HEK293 (cell line): Measurements from ENCODE around the gene NTN4.
"Not testable (repeated sequence)": the region's sequence is repeated elsewhere in the genome, so short reads cannot be mapped to it uniquely, and the experiment has no call there.

Experiments used
- CTCF ChIA-PET: fragments of 350-600 bp; formaldehyde crosslinking; extraction: SDS; loops from one replicate; lab custom pipeline; 2021; ENCODE audit warnings: antibody characterized with exemption; lab: Yijun Ruan, JAX
- POLR2A ChIA-PET: fragments of 300-600 bp; formaldehyde crosslinking; extraction: SDS; loops from one replicate; lab custom pipeline; 2020; ENCODE audit warnings: antibody characterized with exemption, inconsistent platforms; lab: Yijun Ruan, JAX
- H3K27ac ChIP-seq: fragments of 200-500 bp; sonication (Bioruptor generic); 2 replicates; pipeline ENCODE4 v1.5.1; 2014; ENCODE audit warnings: low read depth, low read length, control low read depth, inconsistent platforms; ENCODE audit errors: extremely low read depth
- H3K36me3 ChIP-seq, 2 experiments: fragments of 200-500 bp in 1 of 2; sonication (Bioruptor generic) in 1 of 2; 1 replicate in 1 of 2; 2 replicates in 1 of 2; pipeline ENCODE4 v1.5.1; 2014 to 2017; ENCODE audit warnings: inconsistent platforms in 2 of 2, low read length in 2 of 2; ENCODE audit not compliant: control insufficient read depth in 2 of 2, insufficient read depth in 1 of 2
- H3K4me1 ChIP-seq: fragments of 200-500 bp; sonication (Bioruptor generic); 2 replicates; pipeline ENCODE4 v1.5.1; 2014; ENCODE audit warnings: mild to moderate bottlenecking, low read length, inconsistent platforms; ENCODE audit not compliant: control insufficient read depth, insufficient read depth
- H3K4me3 ChIP-seq: 2 replicates; pipeline ENCODE4 v1.5.1; 2011; ENCODE audit warnings: low read depth, mild to moderate bottlenecking, control low read depth, low read length, moderate library complexity
- H3K9me3 ChIP-seq: fragments of 200-500 bp; sonication (Bioruptor generic); 2 replicates; pipeline ENCODE4 v1.5.1; 2014; ENCODE audit warnings: low read depth, low read length, inconsistent platforms; ENCODE audit not compliant: control insufficient read depth, insufficient read depth
- GFI1B ChIP-seq: fragments of 450-650 bp; formaldehyde crosslinking; IDR thresholded peaks from 2 replicates; pipeline ENCODE4 v1.5.1; 2016; ENCODE audit warnings: missing biosample characterization, missing genetic modification characterization
- GLI2 ChIP-seq: fragments of 450-650 bp; formaldehyde crosslinking; IDR thresholded peaks from 2 replicates; pipeline ENCODE4; 2017; ENCODE audit warnings: missing biosample characterization, missing genetic modification characterization, low read depth, borderline replicate concordance
- OSR2 ChIP-seq: fragments of 450-650 bp; formaldehyde crosslinking; IDR thresholded peaks from 2 replicates; pipeline ENCODE4 v1.5.1; 2016; ENCODE audit warnings: missing biosample characterization, missing genetic modification characterization
- YY1 ChIP-seq: fragments of 450-650 bp; formaldehyde crosslinking; IDR thresholded peaks from 2 replicates; pipeline ENCODE4 v1.5.1; 2018; ENCODE audit warnings: missing biosample characterization, missing genetic modification characterization
- ZBTB17 ChIP-seq: fragments of 450-650 bp; formaldehyde crosslinking; IDR thresholded peaks from 2 replicates; pipeline ENCODE4 v1.5.1; 2016; ENCODE audit warnings: missing biosample characterization, missing genetic modification characterization
- ZEB2 ChIP-seq: fragments of 450-650 bp; formaldehyde crosslinking; IDR thresholded peaks from 2 replicates; pipeline ENCODE4 v1.5.1; 2016; ENCODE audit warnings: missing biosample characterization, missing genetic modification characterization
- ZNF146 ChIP-seq: fragments of 450-650 bp; formaldehyde crosslinking; IDR thresholded peaks from 2 replicates; pipeline ENCODE4 v1.5.1; 2016; ENCODE audit warnings: missing biosample characterization, missing genetic modification characterization
- ZNF184 ChIP-seq: fragments of 450-650 bp; IDR thresholded peaks from 2 replicates; pipeline ENCODE4 v1.5.1; 2018; ENCODE audit warnings: missing biosample characterization, mild to moderate bottlenecking, missing genetic modification characterization
- ZNF292 ChIP-seq: fragments of 450-650 bp; formaldehyde crosslinking; IDR thresholded peaks from 2 replicates; pipeline ENCODE4 v1.5.1; 2016; ENCODE audit warnings: low read depth, missing biosample characterization, missing genetic modification characterization, borderline replicate concordance
- ZNF394 ChIP-seq: fragments of 450-650 bp; formaldehyde crosslinking; IDR thresholded peaks from 2 replicates; pipeline ENCODE4 v1.5.1; 2016; ENCODE audit warnings: missing biosample characterization, missing genetic modification characterization, mild to moderate bottlenecking, moderate library complexity, borderline replicate concordance
- ZNF433 ChIP-seq: fragments of 450-650 bp; formaldehyde crosslinking; IDR thresholded peaks from 2 replicates; pipeline ENCODE4 v1.5.1; 2016; ENCODE audit warnings: missing biosample characterization, missing genetic modification characterization, low read depth
- ZNF600 ChIP-seq: fragments of 450-650 bp; formaldehyde crosslinking; IDR thresholded peaks from 2 replicates; pipeline ENCODE4 v1.5.1; 2016; ENCODE audit warnings: missing biosample characterization, missing genetic modification characterization
- ZNF610 ChIP-seq: fragments of 450-650 bp; formaldehyde crosslinking; IDR thresholded peaks from 2 replicates; pipeline ENCODE4 v1.5.1; 2016; ENCODE audit warnings: missing biosample characterization, missing genetic modification characterization, borderline replicate concordance
- ZNF621 ChIP-seq: fragments of 450-650 bp; formaldehyde crosslinking; IDR thresholded peaks from 2 replicates; pipeline ENCODE4 v1.5.1; 2017; ENCODE audit warnings: missing biosample characterization, missing genetic modification characterization
- ZNF629 ChIP-seq: fragments of 450-650 bp; formaldehyde crosslinking; IDR thresholded peaks from 2 replicates; pipeline ENCODE4 v1.5.1; 2017; ENCODE audit warnings: missing biosample characterization, missing genetic modification characterization
- ZNF660 ChIP-seq: fragments of 450-650 bp; IDR thresholded peaks from 2 replicates; pipeline ENCODE4 v1.5.1; 2018; ENCODE audit warnings: missing biosample characterization, mild to moderate bottlenecking, missing genetic modification characterization
- ZNF677 ChIP-seq: fragments of 450-650 bp; IDR thresholded peaks from 2 replicates; pipeline ENCODE4 v1.5.0; 2018; ENCODE audit warnings: missing biosample characterization, mild to moderate bottlenecking, missing genetic modification characterization, moderate library complexity
- ZNF785 ChIP-seq: fragments of 450-650 bp; formaldehyde crosslinking; IDR thresholded peaks from 2 replicates; pipeline ENCODE4 v1.5.1; 2016; ENCODE audit warnings: missing biosample characterization, missing genetic modification characterization
- ZNF837 ChIP-seq: fragments of 450-650 bp; formaldehyde crosslinking; IDR thresholded peaks from 2 replicates; pipeline ENCODE4 v1.5.1; 2016; ENCODE audit warnings: missing biosample characterization, missing genetic modification characterization
- ZXDB ChIP-seq: fragments of 450-650 bp; formaldehyde crosslinking; IDR thresholded peaks from 2 replicates; pipeline ENCODE4 v1.5.1; 2016; ENCODE audit warnings: missing biosample characterization, missing genetic modification characterization
- TF ChIP-seq, protein P1 (sequence below): fragments of 450-650 bp; formaldehyde crosslinking; IDR thresholded peaks from 2 replicates; pipeline ENCODE4 v1.5.1; 2016; ENCODE audit warnings: missing biosample characterization, missing genetic modification characterization
- TF ChIP-seq, protein P2 (sequence below): fragments of 450-650 bp; formaldehyde crosslinking; IDR thresholded peaks from 2 replicates; pipeline ENCODE4 v1.5.1; 2016; ENCODE audit warnings: missing biosample characterization, missing genetic modification characterization
- TF ChIP-seq, protein P3 (sequence below): fragments of 450-650 bp; formaldehyde crosslinking; optimal IDR thresholded peaks from 2 replicates; pipeline ENCODE3; 2016; ENCODE audit warnings: missing biosample characterization, mild to moderate bottlenecking, missing genetic modification characterization
- TF ChIP-seq, protein P4 (sequence below): fragments of 450-650 bp; formaldehyde crosslinking; IDR thresholded peaks from 2 replicates; pipeline ENCODE4 v1.5.1; 2016; ENCODE audit warnings: missing biosample characterization, missing genetic modification characterization
- TF ChIP-seq, protein P5 (sequence below): fragments of 450-650 bp; formaldehyde crosslinking; IDR thresholded peaks from 2 replicates; pipeline ENCODE4 v1.5.1; 2017; ENCODE audit warnings: missing biosample characterization, missing genetic modification characterization

Gene NTN4

DNA sequence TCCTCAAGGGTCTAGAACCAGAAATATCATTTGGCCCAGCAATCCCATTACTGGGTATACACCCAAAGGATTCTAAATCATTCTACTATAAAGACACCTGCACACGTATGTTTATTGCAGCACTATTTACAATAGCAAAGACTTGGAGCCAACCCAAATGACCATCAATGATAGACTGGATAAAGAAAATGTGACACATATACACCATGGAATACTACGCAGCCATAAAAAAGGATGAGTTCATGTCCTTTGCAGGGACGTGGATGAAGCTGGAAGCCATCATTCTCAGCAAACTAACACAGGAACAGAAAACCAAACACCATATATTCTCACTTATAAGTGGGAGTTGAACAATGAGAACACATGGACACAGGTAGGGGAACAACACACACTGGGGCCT lies 112.8 kb downstream of the NTN4 start:
- peak; percentile 85 for TF ChIP-seq ZNF146 (tag by site-specific recombination)
- TF ChIP-seq, protein P1, sequence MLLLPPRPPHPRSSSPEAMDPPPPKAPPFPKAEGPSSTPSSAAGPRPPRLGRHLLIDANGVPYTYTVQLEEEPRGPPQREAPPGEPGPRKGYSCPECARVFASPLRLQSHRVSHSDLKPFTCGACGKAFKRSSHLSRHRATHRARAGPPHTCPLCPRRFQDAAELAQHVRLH = 0 out of 2 replicates have a peak, but pooled peaks have one; percentile 66
- H3K4me3 ChIP-seq, H3K27ac ChIP-seq, H3K9me3 ChIP-seq, POLR2A ChIA-PET, CTCF ChIA-PET, H3K36me3 ChIP-seq: not testable (repeated sequence)
- H3K4me1 ChIP-seq = peaks cover 18% of the 10 kb centered on the region

DNA sequence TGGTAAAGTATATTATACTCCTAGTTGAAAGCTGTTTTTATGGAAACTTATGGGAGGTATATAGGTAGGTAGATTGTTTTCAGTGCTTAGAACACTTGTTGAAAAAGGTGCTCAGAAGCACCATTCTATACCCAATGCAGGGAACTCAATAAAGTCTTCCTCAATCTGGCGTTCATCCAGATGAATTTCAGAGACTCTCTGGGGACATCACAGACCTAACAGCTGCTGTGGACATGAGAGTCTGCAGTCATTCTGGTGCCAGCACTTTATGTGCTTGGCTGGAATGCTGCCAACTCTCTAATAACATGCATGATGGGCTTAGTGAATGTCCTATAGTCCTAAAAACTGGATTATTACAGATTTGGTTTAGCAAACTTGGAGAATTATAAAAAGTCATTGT lies 115.9 kb downstream of the NTN4 start:
- H3K4me3 ChIP-seq = no peak overlapping the region
- no peak overlapping the region for H3K27ac ChIP-seq
- H3K36me3 ChIP-seq = no peaks in the 10 kb centered on the region
- peaks cover 24% of the 10 kb centered on the region for H3K4me1 ChIP-seq
- no peaks in the 10 kb centered on the region for H3K9me3 ChIP-seq
- ChIA-PET CTCF (interaction anchor here (0.6 to 0.9 kb wide), 3 partner anchors 12 to 93 kb away, joined by 3 read pairs; no protein-coding TSS in a partner anchor), POLR2A (no interaction called here)
- no peak for TF ChIP-seq ZNF629 (tag by site-specific recombination)
- TF ChIP-seq, protein P1 = peak; percentile 62; the same call in 1 of the 2 replicates
- TF ChIP-seq ZBTB17 (tag by site-specific recombination) = peak; percentile 39; the same call in 1 of the 2 replicates
- TF ChIP-seq YY1 (tag by site-specific recombination) = no peak
- peak; percentile 28; the same call in 1 of the 2 replicates for TF ChIP-seq ZNF394
- TF ChIP-seq, protein P2, sequence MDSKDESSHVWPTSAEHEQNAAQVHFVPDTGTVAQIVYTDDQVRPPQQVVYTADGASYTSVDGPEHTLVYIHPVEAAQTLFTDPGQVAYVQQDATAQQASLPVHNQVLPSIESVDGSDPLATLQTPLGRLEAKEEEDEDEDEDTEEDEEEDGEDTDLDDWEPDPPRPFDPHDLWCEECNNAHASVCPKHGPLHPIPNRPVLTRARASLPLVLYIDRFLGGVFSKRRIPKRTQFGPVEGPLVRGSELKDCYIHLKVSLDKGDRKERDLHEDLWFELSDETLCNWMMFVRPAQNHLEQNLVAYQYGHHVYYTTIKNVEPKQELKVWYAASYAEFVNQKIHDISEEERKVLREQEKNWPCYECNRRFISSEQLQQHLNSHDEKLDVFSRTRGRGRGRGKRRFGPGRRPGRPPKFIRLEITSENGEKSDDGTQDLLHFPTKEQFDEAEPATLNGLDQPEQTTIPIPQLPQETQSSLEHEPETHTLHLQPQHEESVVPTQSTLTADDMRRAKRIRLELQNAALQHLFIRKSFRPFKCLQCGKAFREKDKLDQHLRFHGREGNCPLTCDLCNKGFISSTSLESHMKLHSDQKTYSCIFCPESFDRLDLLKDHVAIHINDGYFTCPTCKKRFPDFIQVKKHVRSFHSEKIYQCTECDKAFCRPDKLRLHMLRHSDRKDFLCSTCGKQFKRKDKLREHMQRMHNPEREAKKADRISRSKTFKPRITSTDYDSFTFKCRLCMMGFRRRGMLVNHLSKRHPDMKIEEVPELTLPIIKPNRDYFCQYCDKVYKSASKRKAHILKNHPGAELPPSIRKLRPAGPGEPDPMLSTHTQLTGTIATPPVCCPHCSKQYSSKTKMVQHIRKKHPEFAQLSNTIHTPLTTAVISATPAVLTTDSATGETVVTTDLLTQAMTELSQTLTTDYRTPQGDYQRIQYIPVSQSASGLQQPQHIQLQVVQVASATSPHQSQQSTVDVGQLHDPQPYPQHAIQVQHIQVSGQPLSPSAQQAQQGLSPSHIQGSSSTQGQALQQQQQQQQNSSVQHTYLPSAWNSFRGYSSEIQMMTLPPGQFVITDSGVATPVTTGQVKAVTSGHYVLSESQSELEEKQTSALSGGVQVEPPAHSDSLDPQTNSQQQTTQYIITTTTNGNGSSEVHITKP (tag by site-specific recombination) = peak; percentile 28; the same call in 1 of the 2 replicates
- TF ChIP-seq ZNF433 = no peak
- no peak for TF ChIP-seq GLI2
- TF ChIP-seq ZNF292 (tag by site-specific recombination) = no peak
- TF ChIP-seq ZNF837 (tag by site-specific recombination) = no peak
- TF ChIP-seq, protein P3, sequence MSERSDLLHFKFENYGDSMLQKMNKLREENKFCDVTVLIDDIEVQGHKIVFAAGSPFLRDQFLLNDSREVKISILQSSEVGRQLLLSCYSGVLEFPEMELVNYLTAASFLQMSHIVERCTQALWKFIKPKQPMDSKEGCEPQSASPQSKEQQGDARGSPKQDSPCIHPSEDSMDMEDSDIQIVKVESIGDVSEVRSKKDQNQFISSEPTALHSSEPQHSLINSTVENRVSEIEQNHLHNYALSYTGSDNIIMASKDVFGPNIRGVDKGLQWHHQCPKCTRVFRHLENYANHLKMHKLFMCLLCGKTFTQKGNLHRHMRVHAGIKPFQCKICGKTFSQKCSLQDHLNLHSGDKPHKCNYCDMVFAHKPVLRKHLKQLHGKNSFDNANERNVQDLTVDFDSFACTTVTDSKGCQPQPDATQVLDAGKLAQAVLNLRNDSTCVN (tag by site-specific recombination) = no peak
- TF ChIP-seq ZNF621 (tag by site-specific recombination) = no peak
- TF ChIP-seq, protein P4, sequence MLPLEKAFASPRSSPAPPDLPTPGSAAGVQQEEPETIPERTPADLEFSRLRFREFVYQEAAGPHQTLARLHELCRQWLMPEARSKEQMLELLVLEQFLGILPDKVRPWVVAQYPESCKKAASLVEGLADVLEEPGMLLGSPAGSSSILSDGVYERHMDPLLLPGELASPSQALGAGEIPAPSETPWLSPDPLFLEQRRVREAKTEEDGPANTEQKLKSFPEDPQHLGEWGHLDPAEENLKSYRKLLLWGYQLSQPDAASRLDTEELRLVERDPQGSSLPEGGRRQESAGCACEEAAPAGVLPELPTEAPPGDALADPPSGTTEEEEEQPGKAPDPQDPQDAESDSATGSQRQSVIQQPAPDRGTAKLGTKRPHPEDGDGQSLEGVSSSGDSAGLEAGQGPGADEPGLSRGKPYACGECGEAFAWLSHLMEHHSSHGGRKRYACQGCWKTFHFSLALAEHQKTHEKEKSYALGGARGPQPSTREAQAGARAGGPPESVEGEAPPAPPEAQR (tag by site-specific recombination) = no peak
- TF ChIP-seq ZNF610 (tag by site-specific recombination) = peak; percentile 70; the same call in 1 of the 2 replicates
- no peak for TF ChIP-seq GFI1B (tag by site-specific recombination)
- peak; percentile 56 for TF ChIP-seq ZNF660 (tag by site-specific recombination)
- TF ChIP-seq OSR2 (tag by site-specific recombination) = peak; percentile 36; the same call in 1 of the 2 replicates
- TF ChIP-seq ZNF600 = peak; percentile 73
- TF ChIP-seq ZNF785 = no peak
- peak; percentile 25; the same call in 1 of the 2 replicates for TF ChIP-seq ZXDB
- TF ChIP-seq, protein P5, sequence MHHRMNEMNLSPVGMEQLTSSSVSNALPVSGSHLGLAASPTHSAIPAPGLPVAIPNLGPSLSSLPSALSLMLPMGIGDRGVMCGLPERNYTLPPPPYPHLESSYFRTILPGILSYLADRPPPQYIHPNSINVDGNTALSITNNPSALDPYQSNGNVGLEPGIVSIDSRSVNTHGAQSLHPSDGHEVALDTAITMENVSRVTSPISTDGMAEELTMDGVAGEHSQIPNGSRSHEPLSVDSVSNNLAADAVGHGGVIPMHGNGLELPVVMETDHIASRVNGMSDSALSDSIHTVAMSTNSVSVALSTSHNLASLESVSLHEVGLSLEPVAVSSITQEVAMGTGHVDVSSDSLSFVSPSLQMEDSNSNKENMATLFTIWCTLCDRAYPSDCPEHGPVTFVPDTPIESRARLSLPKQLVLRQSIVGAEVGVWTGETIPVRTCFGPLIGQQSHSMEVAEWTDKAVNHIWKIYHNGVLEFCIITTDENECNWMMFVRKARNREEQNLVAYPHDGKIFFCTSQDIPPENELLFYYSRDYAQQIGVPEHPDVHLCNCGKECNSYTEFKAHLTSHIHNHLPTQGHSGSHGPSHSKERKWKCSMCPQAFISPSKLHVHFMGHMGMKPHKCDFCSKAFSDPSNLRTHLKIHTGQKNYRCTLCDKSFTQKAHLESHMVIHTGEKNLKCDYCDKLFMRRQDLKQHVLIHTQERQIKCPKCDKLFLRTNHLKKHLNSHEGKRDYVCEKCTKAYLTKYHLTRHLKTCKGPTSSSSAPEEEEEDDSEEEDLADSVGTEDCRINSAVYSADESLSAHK = 0 out of 2 replicates have a peak, but pooled peaks have one; percentile 39
- TF ChIP-seq ZEB2 (tag by site-specific recombination) = peak; percentile 61
- TF ChIP-seq ZNF184 = peak; percentile 61; the same call in 1 of the 2 replicates
- TF ChIP-seq ZNF677 = no peak
